ENCODE data around the gene RIIAD1.
"Not testable (repeated sequence)": the region's sequence is repeated elsewhere in the genome, so short reads cannot be mapped to it uniquely, and the experiment has no call there.

The RIIAD1 gene

GRCh38 chr1:151711044-151711800 lies 10.1 kb upstream of the RIIAD1 start:
- no peak for DNase-seq (ENCODE audit: low spot score)

GRCh38 chr1:151711951-151712350 lies 9.4 kb upstream of the RIIAD1 start:
- DNase-seq (ENCODE audit: low spot score), result no peak

GRCh38 chr1:151713044-151713443 lies 8.3 kb upstream of the RIIAD1 start:
- no peak for DNase-seq (ENCODE audit: low spot score)

DNA sequence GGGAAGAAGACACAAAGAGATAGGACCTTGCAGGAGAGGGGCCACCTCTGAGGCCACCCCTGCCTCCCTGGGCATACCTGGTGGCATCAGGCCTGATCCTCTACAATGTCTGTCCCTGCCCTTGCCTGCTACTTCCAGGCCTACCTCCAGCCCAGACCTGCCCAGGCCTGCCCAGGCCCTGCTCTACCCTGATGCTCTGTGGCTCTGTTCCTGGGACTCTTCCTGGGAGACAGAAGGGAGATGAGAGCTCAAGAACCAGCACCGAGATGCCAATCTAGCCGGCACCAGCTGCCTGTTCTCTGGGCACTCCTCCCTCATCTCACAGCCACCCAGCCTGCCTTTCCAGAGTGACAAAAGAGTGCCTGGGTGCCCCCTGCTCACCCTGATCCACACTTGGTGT lies 7.4 kb upstream of the RIIAD1 start:
- no peak for DNase-seq (ENCODE audit: low spot score)

- DNase-seq (ENCODE audit: low spot score), result no peak
These were observed 6.2 kb upstream of the RIIAD1 start for GRCh38 chr1:151714820-151715725.

GRCh38 chr1:151715726-151716404 lies 5.5 kb upstream of the RIIAD1 start:
- peak; percentile 60 for DNase-seq (ENCODE audit: low spot score)

DNA sequence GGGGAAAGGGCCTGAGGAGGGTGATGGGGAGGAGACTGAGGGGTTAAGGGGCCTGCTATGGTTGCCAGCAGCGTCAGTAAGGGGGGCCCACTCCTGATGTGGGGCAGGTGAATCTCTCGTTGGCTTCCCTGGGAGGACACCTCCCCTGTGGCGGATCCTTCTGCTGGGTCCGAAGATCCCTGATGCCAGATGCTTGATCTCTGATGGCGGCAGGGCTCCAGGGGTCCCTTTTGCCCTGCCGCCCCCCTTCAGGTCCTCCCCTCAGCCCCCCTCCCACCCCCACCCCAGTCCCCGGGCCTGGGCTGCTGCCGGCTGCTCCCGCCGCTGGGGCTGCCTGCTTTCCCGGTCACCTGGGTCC lies 4.9 kb upstream of the RIIAD1 start:
- no peak for DNase-seq (ENCODE audit: low spot score)

GRCh38 chr1:151716771-151717631 lies 4.3 kb upstream of the RIIAD1 start, which contains the start of gene CELF3:
Gene CELF3, minus strand, starts transcription at chr1:151716803. Its CDS starts 783 bp downstream, at chr1:151716020.
- no peak for DNase-seq (ENCODE audit: low spot score)

GRCh38 chr1:151718011-151718431 lies 3.3 kb upstream of the RIIAD1 start:
- DNase-seq (ENCODE audit: low spot score), result no peak

DNA sequence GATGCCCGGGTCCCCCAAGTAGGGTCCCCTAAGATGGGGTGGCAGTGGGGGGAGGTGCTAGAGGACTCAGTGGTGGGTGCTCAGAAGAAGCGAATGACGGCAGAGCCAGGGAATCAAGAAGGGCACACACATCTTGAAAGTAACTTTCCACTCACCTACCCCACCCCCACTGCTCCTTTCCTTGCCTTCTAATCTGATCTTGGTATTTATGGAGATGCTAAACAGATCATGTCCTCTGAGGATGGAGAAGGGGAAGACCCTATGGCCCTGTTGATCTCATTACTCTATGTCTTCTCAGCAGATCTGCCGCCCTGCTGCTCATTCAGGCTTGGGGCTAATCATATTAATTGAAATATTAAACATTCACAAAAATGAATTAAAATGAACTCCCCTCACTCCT lies 2.7 kb upstream of the RIIAD1 start:
- DNase-seq (ENCODE audit: low spot score), result no peak

- no peak for DNase-seq (ENCODE audit: low spot score)
These were observed 1.2 kb upstream of the RIIAD1 start for GRCh38 chr1:151720125-151720524.

- peak; percentile 40 for DNase-seq (ENCODE audit: low spot score)
These were observed 768 bp upstream of the RIIAD1 start for GRCh38 chr1:151720554-151720953.

DNA sequence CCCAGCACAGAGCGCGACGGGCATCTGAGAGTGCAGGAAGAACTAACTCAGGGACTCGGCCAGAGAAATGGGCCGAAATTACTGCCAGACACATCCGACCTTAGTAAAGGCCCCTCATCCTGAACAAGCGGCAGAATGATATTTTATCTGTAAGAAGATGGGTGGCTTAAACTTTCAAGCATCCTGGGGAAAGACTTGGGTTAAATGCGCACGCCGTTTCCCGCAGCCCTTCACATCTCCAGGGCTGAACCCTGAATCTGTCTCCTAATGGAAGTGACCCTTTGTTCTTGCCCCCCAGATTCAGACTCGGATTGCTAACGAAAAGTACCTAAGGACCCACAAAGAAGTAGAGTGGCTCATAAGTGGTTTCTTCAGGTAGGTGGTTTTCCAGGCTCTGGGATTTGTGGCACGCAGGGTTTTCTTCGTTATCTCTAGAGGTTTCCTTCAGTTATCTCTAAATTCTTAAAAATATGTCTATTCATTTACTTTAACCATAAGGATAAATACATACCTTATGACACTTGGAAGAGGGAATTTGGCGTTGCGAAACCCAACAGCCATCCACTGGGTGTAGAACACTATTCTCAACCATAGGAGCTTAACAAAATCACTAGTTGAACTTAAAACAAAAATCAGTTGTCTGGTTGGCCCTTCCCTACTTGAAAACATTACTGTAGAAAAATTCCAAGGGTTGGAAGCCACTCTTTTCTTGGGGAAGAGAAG lies 627 bp downstream of the RIIAD1 start:
- no peak for DNase-seq (ENCODE audit: low spot score)

DNA sequence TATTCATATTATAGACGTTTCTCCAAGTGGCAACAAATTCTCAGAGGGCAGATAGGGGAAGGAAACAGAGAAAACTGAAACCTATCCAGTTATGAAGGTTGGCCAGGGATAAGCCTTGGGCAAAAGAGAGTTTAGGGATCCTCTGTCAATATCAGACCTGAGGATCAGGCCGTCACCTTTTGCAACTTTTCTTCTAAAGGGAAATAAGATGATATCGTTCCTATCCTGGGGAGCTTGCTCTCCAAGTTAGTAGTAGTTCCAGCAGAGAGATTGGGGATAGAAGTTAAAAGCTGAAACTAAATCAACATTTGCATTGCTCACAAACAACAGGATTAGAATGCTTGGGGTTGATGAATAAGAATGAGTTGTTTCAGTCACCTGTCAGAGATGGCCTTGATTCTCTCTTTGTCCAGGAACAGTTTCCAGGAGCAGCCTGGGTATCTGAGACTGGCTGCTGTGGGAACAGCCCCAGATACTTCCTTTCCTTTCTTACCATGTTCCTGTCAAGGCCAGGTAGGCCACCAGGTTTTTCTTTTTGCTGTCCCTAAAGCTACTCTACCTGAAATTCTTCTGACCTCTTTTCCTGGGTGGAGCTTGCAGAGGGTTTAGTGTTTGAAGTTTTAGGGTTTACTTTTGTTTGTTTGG lies 2.5 kb downstream of the RIIAD1 start:
- DNase-seq (ENCODE audit: low spot score), result no peak

GRCh38 chr1:151728151-151729054 lies 7.1 kb downstream of the RIIAD1 start:
- no peak for DNase-seq (ENCODE audit: low spot score)

GRCh38 chr1:151729157-151729965 lies 8.0 kb downstream of the RIIAD1 start:
- DNase-seq (ENCODE audit: low spot score), result no peak

- no peak for DNase-seq (ENCODE audit: low spot score)
These were observed 8.6 kb downstream of the RIIAD1 start for GRCh38 chr1:151729966-151730291.

DNA sequence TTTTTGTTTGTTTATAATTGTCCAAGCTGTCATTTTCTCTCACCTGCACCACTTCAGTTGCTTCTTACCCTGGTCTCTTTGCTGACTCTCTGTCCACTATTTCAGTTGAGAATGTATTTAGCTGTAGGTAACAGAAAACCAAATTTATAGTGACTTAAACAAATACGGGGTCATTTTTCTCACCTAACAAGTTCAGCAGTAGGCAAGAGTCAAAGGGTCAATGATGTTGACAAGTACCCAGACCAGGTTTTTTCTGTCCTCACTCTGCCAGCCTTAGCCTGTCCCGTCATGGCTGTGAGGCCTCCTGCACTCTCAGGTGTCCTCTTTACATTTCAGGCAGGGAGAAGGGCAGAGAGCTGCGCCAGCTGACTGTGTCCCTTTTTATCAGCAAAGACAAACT lies 11.8 kb downstream of the RIIAD1 start:
- no peak for DNase-seq (ENCODE audit: low spot score)

DNA sequence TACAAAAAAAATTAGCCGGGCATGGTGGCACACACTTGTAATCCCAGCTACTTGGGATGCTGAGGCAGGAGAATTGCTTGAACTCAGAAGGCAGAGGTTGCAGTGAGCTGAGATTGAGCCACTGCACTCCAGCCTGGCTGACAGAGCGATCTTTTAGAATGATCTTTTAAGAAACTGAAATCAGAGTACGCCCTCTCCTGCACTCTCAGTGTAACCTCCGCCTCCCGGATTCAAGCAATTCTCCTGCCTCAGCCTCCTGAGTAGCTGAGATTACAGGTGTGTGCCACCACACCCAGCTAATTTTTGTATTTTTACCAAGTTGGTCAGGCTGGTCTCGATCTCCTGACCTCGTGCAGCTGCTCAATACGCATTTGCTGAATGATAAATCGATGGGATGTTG lies 12.7 kb downstream of the RIIAD1 start:
- DNase-seq (ENCODE audit: low spot score), result not testable (repeated sequence)

All from NAMALWA (cell line).